GM23338 (cell line): ENCODE results near the gene RBM45. TPM values are rescaled to one million over a fixed set of nuclear protein-coding genes. Genes with fewer than 3 reads are reported as not detected.

Experiments used
- ATAC-seq: fragments of 200-7000 bp; cut with Tn5 transposase; 3 replicates; pipeline ENCODE4 v1.9.1; 2020
- DNase-seq: peaks from one replicate; pipeline ENCODE4 v3.0.0-alpha.2; 2015; ENCODE audit warnings: low spot score
- H2AFZ ChIP-seq: fragments of 200-600 bp; sonication (generic); 2 replicates; pipeline ENCODE4 v1.8.0; 2016; ENCODE audit warnings: antibody characterized with exemption, mild to moderate bottlenecking, moderate library complexity
- H3F3A ChIP-seq: fragments of 200-600 bp; sonication (generic); replicated peaks from 2 replicates; pipeline ENCODE4 v1.8.0; 2017; ENCODE audit warnings: antibody characterized with exemption, mixed run types, low read depth
- H3K27ac ChIP-seq: fragments of 200-600 bp; sonication (generic); 2 replicates; pipeline ENCODE4 v1.6.1; 2016; ENCODE audit warnings: low read depth
- H3K27me3 ChIP-seq: fragments of 200-600 bp; sonication (generic); 2 replicates; pipeline ENCODE4 v1.8.0; 2016; ENCODE audit warnings: mild to moderate bottlenecking, mixed run types, moderate library complexity; ENCODE audit not compliant: insufficient read depth
- H3K36me3 ChIP-seq: fragments of 200-600 bp; sonication (generic); 2 replicates; pipeline ENCODE4 v1.8.0; 2016; ENCODE audit warnings: mild to moderate bottlenecking; ENCODE audit not compliant: insufficient read depth
- H3K4me1 ChIP-seq: fragments of 200-600 bp; sonication (generic); 2 replicates; pipeline ENCODE4 v1.8.0; 2016; ENCODE audit warnings: mild to moderate bottlenecking, moderate library complexity; ENCODE audit not compliant: insufficient read depth
- H3K4me2 ChIP-seq: fragments of 200-600 bp; sonication (generic); 2 replicates; pipeline ENCODE4 v1.7.1; 2017; ENCODE audit warnings: mixed run types
- H3K4me3 ChIP-seq: fragments of 200-600 bp; sonication (generic); 2 replicates; pipeline ENCODE4 v1.6.1; 2016; ENCODE audit warnings: mixed run types
- H3K79me2 ChIP-seq: fragments of 200-600 bp; sonication (generic); replicated peaks from 2 replicates; pipeline ENCODE4 v1.8.0; 2017; ENCODE audit warnings: mild to moderate bottlenecking; ENCODE audit not compliant: insufficient read depth
- H3K9me2 ChIP-seq: fragments of 200-600 bp; sonication (generic); 2 replicates; pipeline ENCODE4 v1.8.0; 2017; ENCODE audit not compliant: insufficient read depth
- H4K20me1 ChIP-seq: fragments of 200-600 bp; sonication (generic); replicated peaks from 2 replicates; pipeline ENCODE4 v1.8.0; 2017; ENCODE audit warnings: mild to moderate bottlenecking; ENCODE audit not compliant: insufficient read depth
- H3K27ac Mint-ChIP-seq: 2 replicates; pipeline ENCODE4 v1.8.0; 2020; ENCODE audit warnings: inconsistent platforms, mild to moderate bottlenecking, moderate library complexity, mixed read lengths
- H3K27me3 Mint-ChIP-seq: 3 replicates; pipeline ENCODE4 v1.8.0; 2022; ENCODE audit warnings: low read depth, mild to moderate bottlenecking, moderate library complexity, mixed read lengths, inconsistent platforms; ENCODE audit not compliant: insufficient read depth, poor library complexity
- H3K36me3 Mint-ChIP-seq: 3 replicates; pipeline ENCODE4 v1.8.0; 2021; ENCODE audit warnings: low read depth, mild to moderate bottlenecking, inconsistent platforms, moderate library complexity, mixed read lengths
- H3K4me1 Mint-ChIP-seq: 3 replicates; pipeline ENCODE4 v1.8.0; 2020; ENCODE audit warnings: mild to moderate bottlenecking, inconsistent platforms, mixed read lengths
- H3K4me3 Mint-ChIP-seq: 3 replicates; pipeline ENCODE4 v1.8.0; 2021; ENCODE audit warnings: moderate library complexity, mild to moderate bottlenecking, inconsistent platforms, mixed read lengths
- H3K9me3 Mint-ChIP-seq: 3 replicates; pipeline ENCODE4 v1.8.0; 2020; ENCODE audit warnings: moderate library complexity, mild to moderate bottlenecking, inconsistent platforms, mixed read lengths
- CREB1 ChIP-seq: fragments of 250-450 bp; sonication (Bioruptor Pico); IDR thresholded peaks from 2 replicates; pipeline ENCODE4 v1.5.0; 2020; ENCODE audit warnings: low read depth, mild to moderate bottlenecking, moderate library complexity
- EZH2 ChIP-seq: fragments of 200-600 bp; sonication (generic); IDR thresholded peaks from one replicate; pipeline ENCODE4 v1.8.0; 2017; ENCODE audit warnings: antibody characterized with exemption, mild to moderate bottlenecking, low read depth; ENCODE audit not compliant: unreplicated experiment
- EZH2phosphoT487 ChIP-seq: fragments of 200-600 bp; sonication (generic); IDR thresholded peaks from one replicate; pipeline ENCODE4 v1.8.1; 2018; ENCODE audit warnings: antibody characterized with exemption; ENCODE audit not compliant: unreplicated experiment
- JUNB ChIP-seq: IDR thresholded peaks from one replicate; pipeline ENCODE4 v1.6.1; 2016; ENCODE audit warnings: antibody characterized with exemption; ENCODE audit not compliant: unreplicated experiment
- NANOG ChIP-seq: IDR thresholded peaks from 2 replicates; pipeline ENCODE4 v1.6.1; 2016; ENCODE audit warnings: antibody characterized with exemption, borderline replicate concordance
- POLR2AphosphoS5 ChIP-seq: IDR thresholded peaks from 2 replicates; pipeline ENCODE4 v1.6.1; 2016; ENCODE audit warnings: antibody characterized with exemption, low read depth
- STAT1 ChIP-seq: IDR thresholded peaks from one replicate; pipeline ENCODE4 v1.6.1; 2016; ENCODE audit warnings: antibody characterized with exemption; ENCODE audit not compliant: unreplicated experiment
- ZNF114 ChIP-seq: fragments of 250-450 bp; sonication (Bioruptor Pico); IDR thresholded peaks from 2 replicates; pipeline ENCODE4 v1.5.0; 2020; ENCODE audit warnings: mild to moderate bottlenecking, moderate library complexity
- ZNF331 ChIP-seq: fragments of 250-450 bp; sonication (Bioruptor Pico); IDR thresholded peaks from 2 replicates; pipeline ENCODE4 v1.5.0; 2020; ENCODE audit warnings: low read depth, mild to moderate bottlenecking, moderate library complexity
- polyA plus RNA-seq: library from polyadenylated mRNA; unstranded; fragments of >200 nt; fragmentation: Nextera tagmentation; extraction: Ambion mirVana; gene quantifications from 2 replicates; pipeline ENCODE4 v1.2.1, GENCODE V29; 2016
- total RNA-seq: library from RNA; depleted of rRNA; stranded (reverse); fragments of >200 nt; shearing (Covaris generic); gene quantifications from 2 replicates; pipeline ENCODE4 v1.2.3, GENCODE V29; 2014
- TF ChIP-seq, protein P1 (sequence below), 2 experiments: fragments of 200-600 bp in 1 of 2; sonication (generic) in 1 of 2; conservative IDR thresholded peaks; 2 replicates each; pipeline versions ENCODE4 v1.5.1 to v1.6.1; 2016 to 2017; ENCODE audit warnings: antibody characterized with exemption in 2 of 2, low read depth in 2 of 2, mild to moderate bottlenecking in 2 of 2, moderate library complexity in 1 of 2
- TF ChIP-seq, protein P2 (sequence below): IDR thresholded peaks from one replicate; pipeline ENCODE4 v1.6.1; 2018; ENCODE audit warnings: antibody characterized with exemption; ENCODE audit not compliant: unreplicated experiment
- TF ChIP-seq, protein P3 (sequence below): fragments of 250-450 bp; sonication (Bioruptor Pico); IDR thresholded peaks from 2 replicates; pipeline ENCODE4 v1.5.0; 2020; ENCODE audit warnings: mild to moderate bottlenecking, moderate library complexity
- TF ChIP-seq, protein P4 (sequence below): IDR thresholded peaks from 2 replicates; pipeline ENCODE4 v1.6.1; 2016; ENCODE audit warnings: antibody characterized with exemption

Gene RBM45
- total and polyA plus RNA-seq, 2 experiments from 2014 or later = 15.8 to 17.1 TPM

DNA sequence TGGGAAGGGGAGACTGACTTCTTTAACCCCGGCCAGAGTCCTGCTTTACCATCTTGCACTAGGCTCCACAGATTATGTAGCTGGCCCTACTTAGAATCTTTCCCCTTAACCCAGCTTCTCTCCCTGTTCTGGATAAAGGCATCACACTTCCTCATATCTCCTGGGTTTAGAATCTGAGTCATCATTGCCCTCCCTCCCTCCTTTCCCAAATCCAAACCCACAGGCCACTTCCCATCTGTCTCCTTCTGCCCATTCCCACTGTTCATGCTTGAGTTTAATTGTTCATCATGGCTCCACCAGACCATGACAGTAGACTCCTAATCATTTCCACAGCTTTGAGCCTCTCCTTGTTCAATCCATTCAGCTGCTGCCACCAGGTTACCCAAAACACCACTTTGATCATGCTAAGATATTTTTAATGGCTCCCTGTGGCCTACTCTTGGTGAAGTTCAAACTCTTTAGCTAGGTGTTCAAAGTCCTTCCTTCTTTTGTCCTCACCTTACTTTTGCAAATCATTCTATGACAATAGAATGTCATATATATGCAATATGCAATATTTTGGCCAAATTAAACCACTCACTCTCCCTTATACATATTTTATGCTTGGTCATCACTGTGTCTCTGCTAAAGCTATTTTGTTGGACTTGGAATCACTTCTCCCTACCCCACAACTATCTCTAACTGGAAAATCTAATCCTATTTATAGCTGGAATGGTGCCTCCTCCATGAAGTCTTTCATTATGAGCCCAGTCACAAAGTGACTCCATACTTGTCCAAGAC, 45.2 kb upstream of the RBM45 start:
- DNase-seq (no peak), ATAC-seq (no peak)
- H3K27ac ChIP-seq = no peak overlapping the region
- no peak overlapping the region for H2AFZ ChIP-seq
- no peaks in the 10 kb centered on the region for H3K79me2 ChIP-seq
- H3K4me1 ChIP-seq = no peaks in the 10 kb centered on the region
- H3K27me3 ChIP-seq = peaks cover 16% of the 10 kb centered on the region
- H3K36me3 ChIP-seq = no peaks in the 10 kb centered on the region
- H3K4me3 Mint-ChIP-seq = no peak overlapping the region
- H4K20me1 ChIP-seq = no peaks in the 10 kb centered on the region
- no peak overlapping the region for H3K4me2 ChIP-seq
- no peaks in the 10 kb centered on the region for H3K9me2 ChIP-seq
- no peaks in the 10 kb centered on the region for H3F3A ChIP-seq
- H3K9me3 Mint-ChIP-seq = no peaks in the 10 kb centered on the region
- peaks cover 3% of the 10 kb centered on the region for H3K4me1 Mint-ChIP-seq
- H3K27ac Mint-ChIP-seq = no peak overlapping the region
- H3K4me3 ChIP-seq = no peak overlapping the region
- peaks cover 6% of the 10 kb centered on the region for H3K27me3 Mint-ChIP-seq
- H3K36me3 Mint-ChIP-seq = no peaks in the 10 kb centered on the region
- TF ChIP-seq ZNF331 (CRISPR knock-in tag) (no peak), JUNB (no peak), POLR2AphosphoS5 (no peak), STAT1 (no peak), CREB1 (CRISPR knock-in tag) (no peak), EZH2 (no peak), EZH2phosphoT487 (no peak), NANOG (no peak), ZNF114 (no peak)
- TF ChIP-seq, protein P1, sequence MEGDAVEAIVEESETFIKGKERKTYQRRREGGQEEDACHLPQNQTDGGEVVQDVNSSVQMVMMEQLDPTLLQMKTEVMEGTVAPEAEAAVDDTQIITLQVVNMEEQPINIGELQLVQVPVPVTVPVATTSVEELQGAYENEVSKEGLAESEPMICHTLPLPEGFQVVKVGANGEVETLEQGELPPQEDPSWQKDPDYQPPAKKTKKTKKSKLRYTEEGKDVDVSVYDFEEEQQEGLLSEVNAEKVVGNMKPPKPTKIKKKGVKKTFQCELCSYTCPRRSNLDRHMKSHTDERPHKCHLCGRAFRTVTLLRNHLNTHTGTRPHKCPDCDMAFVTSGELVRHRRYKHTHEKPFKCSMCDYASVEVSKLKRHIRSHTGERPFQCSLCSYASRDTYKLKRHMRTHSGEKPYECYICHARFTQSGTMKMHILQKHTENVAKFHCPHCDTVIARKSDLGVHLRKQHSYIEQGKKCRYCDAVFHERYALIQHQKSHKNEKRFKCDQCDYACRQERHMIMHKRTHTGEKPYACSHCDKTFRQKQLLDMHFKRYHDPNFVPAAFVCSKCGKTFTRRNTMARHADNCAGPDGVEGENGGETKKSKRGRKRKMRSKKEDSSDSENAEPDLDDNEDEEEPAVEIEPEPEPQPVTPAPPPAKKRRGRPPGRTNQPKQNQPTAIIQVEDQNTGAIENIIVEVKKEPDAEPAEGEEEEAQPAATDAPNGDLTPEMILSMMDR (conservative IDR thresholded peaks at IDR 0.05; ENCODE audit: low read depth in 2 of 2) = no peak
- TF ChIP-seq, protein P2, sequence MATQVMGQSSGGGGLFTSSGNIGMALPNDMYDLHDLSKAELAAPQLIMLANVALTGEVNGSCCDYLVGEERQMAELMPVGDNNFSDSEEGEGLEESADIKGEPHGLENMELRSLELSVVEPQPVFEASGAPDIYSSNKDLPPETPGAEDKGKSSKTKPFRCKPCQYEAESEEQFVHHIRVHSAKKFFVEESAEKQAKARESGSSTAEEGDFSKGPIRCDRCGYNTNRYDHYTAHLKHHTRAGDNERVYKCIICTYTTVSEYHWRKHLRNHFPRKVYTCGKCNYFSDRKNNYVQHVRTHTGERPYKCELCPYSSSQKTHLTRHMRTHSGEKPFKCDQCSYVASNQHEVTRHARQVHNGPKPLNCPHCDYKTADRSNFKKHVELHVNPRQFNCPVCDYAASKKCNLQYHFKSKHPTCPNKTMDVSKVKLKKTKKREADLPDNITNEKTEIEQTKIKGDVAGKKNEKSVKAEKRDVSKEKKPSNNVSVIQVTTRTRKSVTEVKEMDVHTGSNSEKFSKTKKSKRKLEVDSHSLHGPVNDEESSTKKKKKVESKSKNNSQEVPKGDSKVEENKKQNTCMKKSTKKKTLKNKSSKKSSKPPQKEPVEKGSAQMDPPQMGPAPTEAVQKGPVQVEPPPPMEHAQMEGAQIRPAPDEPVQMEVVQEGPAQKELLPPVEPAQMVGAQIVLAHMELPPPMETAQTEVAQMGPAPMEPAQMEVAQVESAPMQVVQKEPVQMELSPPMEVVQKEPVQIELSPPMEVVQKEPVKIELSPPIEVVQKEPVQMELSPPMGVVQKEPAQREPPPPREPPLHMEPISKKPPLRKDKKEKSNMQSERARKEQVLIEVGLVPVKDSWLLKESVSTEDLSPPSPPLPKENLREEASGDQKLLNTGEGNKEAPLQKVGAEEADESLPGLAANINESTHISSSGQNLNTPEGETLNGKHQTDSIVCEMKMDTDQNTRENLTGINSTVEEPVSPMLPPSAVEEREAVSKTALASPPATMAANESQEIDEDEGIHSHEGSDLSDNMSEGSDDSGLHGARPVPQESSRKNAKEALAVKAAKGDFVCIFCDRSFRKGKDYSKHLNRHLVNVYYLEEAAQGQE = no peak
- TF ChIP-seq, protein P3, sequence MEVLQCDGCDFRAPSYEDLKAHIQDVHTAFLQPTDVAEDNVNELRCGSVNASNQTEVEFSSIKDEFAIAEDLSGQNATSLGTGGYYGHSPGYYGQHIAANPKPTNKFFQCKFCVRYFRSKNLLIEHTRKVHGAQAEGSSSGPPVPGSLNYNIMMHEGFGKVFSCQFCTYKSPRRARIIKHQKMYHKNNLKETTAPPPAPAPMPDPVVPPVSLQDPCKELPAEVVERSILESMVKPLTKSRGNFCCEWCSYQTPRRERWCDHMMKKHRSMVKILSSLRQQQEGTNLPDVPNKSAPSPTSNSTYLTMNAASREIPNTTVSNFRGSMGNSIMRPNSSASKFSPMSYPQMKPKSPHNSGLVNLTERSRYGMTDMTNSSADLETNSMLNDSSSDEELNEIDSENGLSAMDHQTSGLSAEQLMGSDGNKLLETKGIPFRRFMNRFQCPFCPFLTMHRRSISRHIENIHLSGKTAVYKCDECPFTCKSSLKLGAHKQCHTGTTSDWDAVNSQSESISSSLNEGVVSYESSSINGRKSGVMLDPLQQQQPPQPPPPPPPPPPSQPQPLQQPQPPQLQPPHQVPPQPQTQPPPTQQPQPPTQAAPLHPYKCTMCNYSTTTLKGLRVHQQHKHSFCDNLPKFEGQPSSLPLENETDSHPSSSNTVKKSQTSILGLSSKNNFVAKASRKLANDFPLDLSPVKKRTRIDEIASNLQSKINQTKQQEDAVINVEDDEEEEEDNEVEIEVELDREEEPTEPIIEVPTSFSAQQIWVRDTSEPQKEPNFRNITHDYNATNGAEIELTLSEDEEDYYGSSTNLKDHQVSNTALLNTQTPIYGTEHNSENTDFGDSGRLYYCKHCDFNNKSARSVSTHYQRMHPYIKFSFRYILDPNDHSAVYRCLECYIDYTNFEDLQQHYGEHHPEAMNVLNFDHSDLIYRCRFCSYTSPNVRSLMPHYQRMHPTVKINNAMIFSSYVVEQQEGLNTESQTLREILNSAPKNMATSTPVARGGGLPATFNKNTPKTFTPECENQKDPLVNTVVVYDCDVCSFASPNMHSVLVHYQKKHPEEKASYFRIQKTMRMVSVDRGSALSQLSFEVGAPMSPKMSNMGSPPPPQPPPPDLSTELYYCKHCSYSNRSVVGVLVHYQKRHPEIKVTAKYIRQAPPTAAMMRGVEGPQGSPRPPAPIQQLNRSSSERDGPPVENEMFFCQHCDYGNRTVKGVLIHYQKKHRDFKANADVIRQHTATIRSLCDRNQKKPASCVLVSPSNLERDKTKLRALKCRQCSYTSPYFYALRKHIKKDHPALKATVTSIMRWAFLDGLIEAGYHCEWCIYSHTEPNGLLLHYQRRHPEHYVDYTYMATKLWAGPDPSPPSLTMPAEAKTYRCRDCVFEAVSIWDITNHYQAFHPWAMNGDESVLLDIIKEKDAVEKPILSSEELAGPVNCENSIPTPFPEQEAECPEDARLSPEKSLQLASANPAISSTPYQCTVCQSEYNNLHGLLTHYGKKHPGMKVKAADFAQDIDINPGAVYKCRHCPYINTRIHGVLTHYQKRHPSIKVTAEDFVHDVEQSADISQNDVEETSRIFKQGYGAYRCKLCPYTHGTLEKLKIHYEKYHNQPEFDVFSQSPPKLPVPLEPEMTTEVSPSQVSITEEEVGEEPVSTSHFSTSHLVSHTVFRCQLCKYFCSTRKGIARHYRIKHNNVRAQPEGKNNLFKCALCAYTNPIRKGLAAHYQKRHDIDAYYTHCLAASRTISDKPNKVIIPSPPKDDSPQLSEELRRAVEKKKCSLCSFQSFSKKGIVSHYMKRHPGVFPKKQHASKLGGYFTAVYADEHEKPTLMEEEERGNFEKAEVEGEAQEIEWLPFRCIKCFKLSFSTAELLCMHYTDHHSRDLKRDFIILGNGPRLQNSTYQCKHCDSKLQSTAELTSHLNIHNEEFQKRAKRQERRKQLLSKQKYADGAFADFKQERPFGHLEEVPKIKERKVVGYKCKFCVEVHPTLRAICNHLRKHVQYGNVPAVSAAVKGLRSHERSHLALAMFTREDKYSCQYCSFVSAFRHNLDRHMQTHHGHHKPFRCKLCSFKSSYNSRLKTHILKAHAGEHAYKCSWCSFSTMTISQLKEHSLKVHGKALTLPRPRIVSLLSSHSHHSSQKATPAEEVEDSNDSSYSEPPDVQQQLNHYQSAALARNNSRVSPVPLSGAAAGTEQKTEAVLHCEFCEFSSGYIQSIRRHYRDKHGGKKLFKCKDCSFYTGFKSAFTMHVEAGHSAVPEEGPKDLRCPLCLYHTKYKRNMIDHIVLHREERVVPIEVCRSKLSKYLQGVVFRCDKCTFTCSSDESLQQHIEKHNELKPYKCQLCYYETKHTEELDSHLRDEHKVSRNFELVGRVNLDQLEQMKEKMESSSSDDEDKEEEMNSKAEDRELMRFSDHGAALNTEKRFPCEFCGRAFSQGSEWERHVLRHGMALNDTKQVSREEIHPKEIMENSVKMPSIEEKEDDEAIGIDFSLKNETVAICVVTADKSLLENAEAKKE (CRISPR knock-in tag) = no peak
- TF ChIP-seq, protein P4, sequence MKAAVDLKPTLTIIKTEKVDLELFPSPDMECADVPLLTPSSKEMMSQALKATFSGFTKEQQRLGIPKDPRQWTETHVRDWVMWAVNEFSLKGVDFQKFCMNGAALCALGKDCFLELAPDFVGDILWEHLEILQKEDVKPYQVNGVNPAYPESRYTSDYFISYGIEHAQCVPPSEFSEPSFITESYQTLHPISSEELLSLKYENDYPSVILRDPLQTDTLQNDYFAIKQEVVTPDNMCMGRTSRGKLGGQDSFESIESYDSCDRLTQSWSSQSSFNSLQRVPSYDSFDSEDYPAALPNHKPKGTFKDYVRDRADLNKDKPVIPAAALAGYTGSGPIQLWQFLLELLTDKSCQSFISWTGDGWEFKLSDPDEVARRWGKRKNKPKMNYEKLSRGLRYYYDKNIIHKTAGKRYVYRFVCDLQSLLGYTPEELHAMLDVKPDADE = no peak
